D341Med (cell line): ENCODE results near the gene IGLON5.

Source experiments
- DNase-seq: peaks from one replicate; pipeline ENCODE4 v3.0.0; 2012; ENCODE audit warnings: low spot score

The IGLON5 gene

GRCh38 chr19:51311351-51312257 lies at the start of gene IGLON5:
Gene IGLON5, plus strand, starts transcription at chr19:51311644. Its CDS starts 204 bp downstream, at chr19:51311848.
- DNase-seq, result no peak

GRCh38 chr19:51263808-51264207 lies 47.6 kb upstream of the IGLON5 start:
- DNase-seq, result no peak

- peak; percentile 33 for DNase-seq
Observed at GRCh38 chr19:51271067-51271466, 40.4 kb upstream of the IGLON5 start.

GRCh38 chr19:51272183-51272810 lies 39.1 kb upstream of the IGLON5 start:
- DNase-seq, result no peak

GRCh38 chr19:51274049-51274770 lies 37.2 kb upstream of the IGLON5 start:
- no peak for DNase-seq

- DNase-seq, result no peak
Observed at GRCh38 chr19:51277112-51277511, 34.3 kb upstream of the IGLON5 start.

GRCh38 chr19:51282335-51282734 lies 29.1 kb upstream of the IGLON5 start:
- no peak for DNase-seq

- no peak for DNase-seq
Observed at GRCh38 chr19:51285682-51286081, 25.8 kb upstream of the IGLON5 start.

GRCh38 chr19:51289635-51290034 lies 21.8 kb upstream of the IGLON5 start:
- no peak for DNase-seq

GRCh38 chr19:51292971-51293370 lies 18.5 kb upstream of the IGLON5 start:
- no peak for DNase-seq

GRCh38 chr19:51293571-51294210 lies 17.8 kb upstream of the IGLON5 start:
- no peak for DNase-seq

GRCh38 chr19:51294211-51294976 lies 17.1 kb upstream of the IGLON5 start:
- no peak for DNase-seq

- DNase-seq, result no peak
Observed at GRCh38 chr19:51294977-51295375, 16.5 kb upstream of the IGLON5 start.

- DNase-seq, result no peak
Observed at GRCh38 chr19:51295382-51296126, 15.9 kb upstream of the IGLON5 start.

- no peak for DNase-seq
Observed at GRCh38 chr19:51296336-51297093, 14.9 kb upstream of the IGLON5 start.

- no peak for DNase-seq
Observed at GRCh38 chr19:51297406-51297805, 14.0 kb upstream of the IGLON5 start.

GRCh38 chr19:51301266-51301665 lies 10.2 kb upstream of the IGLON5 start:
- DNase-seq, result no peak

GRCh38 chr19:51305479-51305878 lies 6.0 kb upstream of the IGLON5 start:
- DNase-seq, result no peak

GRCh38 chr19:51316688-51317087 lies 5.2 kb downstream of the IGLON5 start:
- DNase-seq, result no peak

GRCh38 chr19:51317376-51317775 lies 5.9 kb downstream of the IGLON5 start:
- no peak for DNase-seq
